Natural killer cell (primary cell): ENCODE data around the gene MTMR3. TPM values are rescaled to one million over a fixed set of nuclear protein-coding genes. Genes with fewer than 3 reads are reported as not detected.

Experiments used
- ATAC-seq, 3 donors: fragments of 150-1000 bp in 2 of 3; fragments of 200-7000 bp in 1 of 3; cut with Tn5 transposase; 1 replicate in 1 of 3; 2 replicates in 2 of 3; pipeline ENCODE4 v1.10.0; 2021; ENCODE audit warnings: mild to moderate bottlenecking in 2 of 3, moderate library complexity in 2 of 3
- DNase-seq, 2 donors: peaks; one replicate each; pipeline versions ENCODE4 v3.0.0 to v3.0.0-alpha.2; 2013 to 2021; ENCODE audit warnings: mixed read lengths in 1 of 2
- H3K27ac ChIP-seq: one replicate; pipeline ENCODE4 v1.5.1; 2013; ENCODE audit warnings: mild to moderate bottlenecking, low read length
- H3K27me3 ChIP-seq: one replicate; pipeline ENCODE4 v1.6.1; 2013; ENCODE audit warnings: low read length; ENCODE audit not compliant: control insufficient read depth, insufficient read depth
- H3K36me3 ChIP-seq: one replicate; pipeline ENCODE4 v1.6.1; 2013; ENCODE audit warnings: low read length; ENCODE audit not compliant: control insufficient read depth, insufficient read depth
- H3K4me1 ChIP-seq: one replicate; pipeline ENCODE4 v1.6.1; 2013; ENCODE audit warnings: low read length; ENCODE audit not compliant: control insufficient read depth, insufficient read depth
- H3K4me3 ChIP-seq: one replicate; pipeline ENCODE4 v1.5.1; 2013; ENCODE audit warnings: low read length
- H3K9me3 ChIP-seq: one replicate; pipeline ENCODE4 v1.6.1; 2013; ENCODE audit warnings: low read length; ENCODE audit not compliant: control insufficient read depth, insufficient read depth
- H3K27ac Mint-ChIP-seq, 2 donors: one replicate each; pipeline ENCODE4 v1.8.0; 2022; ENCODE audit warnings: mild to moderate bottlenecking in 2 of 2, mixed read lengths in 2 of 2, moderate library complexity in 1 of 2
- H3K27me3 Mint-ChIP-seq, 2 donors: one replicate each; pipeline ENCODE4 v1.8.0; 2022; ENCODE audit warnings: low read depth in 2 of 2, mixed read lengths in 2 of 2
- H3K36me3 Mint-ChIP-seq: one replicate; pipeline ENCODE4 v1.8.0; 2022; ENCODE audit warnings: mixed read lengths
- H3K4me1 Mint-ChIP-seq, 2 donors: one replicate each; pipeline ENCODE4 v1.8.0; 2022; ENCODE audit warnings: mixed read lengths in 2 of 2
- H3K4me3 Mint-ChIP-seq: one replicate; pipeline ENCODE4 v1.8.0; 2022; ENCODE audit warnings: mild to moderate bottlenecking, moderate library complexity, mixed read lengths
- H3K9me3 Mint-ChIP-seq, 2 donors: one replicate each; pipeline ENCODE4 v1.8.0; 2022; ENCODE audit warnings: mixed read lengths in 2 of 2
- CTCF ChIP-seq: fragments of 200-600 bp; IDR thresholded peaks from one replicate; pipeline ENCODE4 v1.8.0; 2022; ENCODE audit warnings: antibody characterized with exemption
- WGBS: methylation state at CpG from one replicate; pipeline ENCODE4 v1.1.7; 2013; ENCODE audit warnings: missing lambda C conversion rate; ENCODE audit not compliant: insufficient coverage; 5-methylcytosine and 5-hydroxymethylcytosine counted together
- intact Hi-C: fragments of 100-400 bp; cut with micrococcal nuclease; formaldehyde crosslinking; loops from one replicate; pipeline ENCODE4 v1.14.2; 2022
- total RNA-seq, 4 donors: library from RNA; stranded (reverse); fragments of 120-200 nt in 1 of 4; gene quantifications; one replicate each; pipeline versions ENCODE4 v1.2.3 to v1.2.4, GENCODE V29; 2013 to 2022

MTMR3 gene
- total RNA-seq, 3 donors from 2014 or later (not counting 1 experiment from before 2014, with no cell fraction given), result 62.1 to 83.4 (median 75.6) TPM

GRCh38 chr22:29882716-29883044 lies 294 bp upstream of the MTMR3 start:
- TF ChIP-seq CTCF, result no peak
- H3K36me3 ChIP-seq, result no peaks in the 10 kb centered on the region
- H3K4me1 Mint-ChIP-seq, result peaks cover 9 to 14% of the 10 kb centered on the region in 2 donors
- H3K4me1 ChIP-seq, result peaks cover 20% of the 10 kb centered on the region
- H3K9me3 ChIP-seq, result no peaks in the 10 kb centered on the region
- ATAC-seq (no peak), DNase-seq (no peak)
- no peak overlapping the region for H3K27ac ChIP-seq
- intact Hi-C loops, result loop anchor here (1.0 kb wide), 1 partner anchor 44 kb away; the partner anchor contains the start of gene ASCC2
- no peaks in the 10 kb centered on the region for H3K27me3 Mint-ChIP-seq
- H3K27me3 ChIP-seq, result no peaks in the 10 kb centered on the region
- peak overlapping the region; percentile 88 for H3K4me3 Mint-ChIP-seq
- H3K9me3 Mint-ChIP-seq, result no peaks in the 10 kb centered on the region
- no peaks in the 10 kb centered on the region for H3K36me3 Mint-ChIP-seq
- H3K4me3 ChIP-seq, result no peak overlapping the region
- under 1% methylated on average over 5 of the region's 5 CpGs for WGBS
- peak overlapping the region; percentile 87 to 91 for H3K27ac Mint-ChIP-seq

GRCh38 chr22:29883775-29884097 lies 762 bp downstream of the MTMR3 start:
- ATAC-seq (peak in 2 of 3 donors; percentile 7 to 9), DNase-seq (peak in 1 of 2 donors; percentile 41)
- Histone ChIP-seq H3K27me3 (no peaks in the 10 kb centered on the region), H3K36me3 (no peaks in the 10 kb centered on the region), H3K27ac (peak overlapping the region; percentile 81), H3K4me3 (peak overlapping the region; percentile 81), H3K4me1 (peaks cover 20% of the 10 kb centered on the region), H3K9me3 (no peaks in the 10 kb centered on the region)
- Mint-ChIP-seq H3K4me1 (peaks cover 9 to 14% of the 10 kb centered on the region in 2 donors), H3K27ac (peak overlapping the region; percentile 87 to 91), H3K4me3 (peak overlapping the region; percentile 92), H3K36me3 (no peaks in the 10 kb centered on the region), H3K9me3 (no peaks in the 10 kb centered on the region), H3K27me3 (no peaks in the 10 kb centered on the region)
- TF ChIP-seq CTCF, result no peak
- 1% methylated on average over 14 of the region's 14 CpGs for WGBS
- intact Hi-C loops, result loop anchor here (1.0 kb wide), 1 partner anchor 45 kb away; the partner anchor contains the start of gene ASCC2

DNA sequence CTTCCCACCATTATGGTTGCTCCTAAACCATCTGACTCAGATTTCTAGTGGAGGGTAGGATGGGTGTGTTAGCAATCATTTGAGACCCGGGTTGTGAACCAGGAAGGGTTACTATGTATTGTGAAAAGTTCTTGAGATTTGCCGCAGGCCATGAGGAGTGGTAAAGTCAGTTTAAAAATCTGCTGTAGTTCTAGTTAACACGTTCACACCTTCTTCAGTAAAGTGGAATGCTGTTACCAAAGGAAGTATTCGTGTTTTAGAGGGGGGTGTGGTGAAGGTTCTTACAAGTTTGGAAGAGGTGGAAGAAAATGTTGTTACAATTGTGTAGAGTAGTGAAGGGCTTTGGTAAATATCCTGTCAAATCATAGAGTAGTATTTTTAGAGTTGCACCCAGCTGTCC lies 2.6 kb downstream of the MTMR3 start:
- H3K9me3 ChIP-seq, result no peaks in the 10 kb centered on the region
- Mint-ChIP-seq H3K27me3 (no peaks in the 10 kb centered on the region), H3K27ac (no peak overlapping the region), H3K9me3 (no peaks in the 10 kb centered on the region), H3K4me3 (no peak overlapping the region), H3K36me3 (no peaks in the 10 kb centered on the region), H3K4me1 (peaks cover 12 to 18% of the 10 kb centered on the region in 2 donors)
- no peak overlapping the region for H3K4me3 ChIP-seq
- DNase-seq (no peak), ATAC-seq (no peak)
- peaks cover 20% of the 10 kb centered on the region for H3K4me1 ChIP-seq
- H3K27ac ChIP-seq, result no peak overlapping the region
- H3K27me3 ChIP-seq, result no peaks in the 10 kb centered on the region
- no peak for TF ChIP-seq CTCF
- WGBS, result 66% methylated on average over 4 of the region's 4 CpGs
- intact Hi-C loops, result no loop called here
- H3K36me3 ChIP-seq, result no peaks in the 10 kb centered on the region

GRCh38 chr22:29886596-29886995 lies 3.6 kb downstream of the MTMR3 start:
- intact Hi-C loops, result no loop called here
- 100% methylated on average over 1 of the region's 1 CpG for WGBS
- ATAC-seq (no peak), DNase-seq (no peak)
- Mint-ChIP-seq H3K36me3 (no peaks in the 10 kb centered on the region), H3K9me3 (no peaks in the 10 kb centered on the region), H3K4me1 (peaks cover 15 to 23% of the 10 kb centered on the region in 2 donors), H3K4me3 (no peak overlapping the region), H3K27me3 (no peaks in the 10 kb centered on the region), H3K27ac (no peak overlapping the region)
- no peak for TF ChIP-seq CTCF
- H3K36me3 ChIP-seq, result no peaks in the 10 kb centered on the region
- no peaks in the 10 kb centered on the region for H3K9me3 ChIP-seq
- H3K4me1 ChIP-seq, result peaks cover 23% of the 10 kb centered on the region
- H3K27me3 ChIP-seq, result no peaks in the 10 kb centered on the region
- H3K27ac ChIP-seq, result no peak overlapping the region
- no peak overlapping the region for H3K4me3 ChIP-seq
